ENCODE data around the gene CELSR1.

DNA sequence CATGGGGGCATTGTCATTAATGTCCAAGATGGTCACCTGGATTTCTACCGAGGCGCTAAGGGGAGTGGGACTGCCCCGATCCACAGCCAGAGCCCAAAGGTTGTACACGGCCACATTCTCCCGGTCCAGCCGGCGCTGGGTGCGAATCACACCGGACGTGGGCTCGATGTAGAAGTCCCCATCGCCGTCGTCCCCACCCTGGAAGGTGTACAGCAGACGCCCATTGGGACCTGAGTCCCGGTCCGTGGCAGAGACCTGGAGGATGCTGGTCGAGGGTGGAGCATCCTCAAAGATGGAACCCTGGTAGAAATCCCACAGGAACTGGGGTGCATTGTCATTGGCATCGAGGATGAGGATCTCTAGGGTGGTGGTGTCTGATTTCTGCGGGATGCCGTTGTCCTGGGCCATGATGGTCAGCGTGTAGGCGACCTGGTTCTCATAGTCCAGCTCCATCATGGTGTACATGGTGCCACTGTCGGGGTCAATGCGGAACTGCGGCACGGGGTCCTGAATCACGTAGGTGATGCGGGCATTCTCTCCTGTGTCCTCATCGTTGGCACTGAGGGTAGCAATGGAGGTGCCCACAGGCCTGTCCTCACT lies 3.1 kb downstream of the CELSR1 start:
- TF ChIP-seq, protein P1, sequence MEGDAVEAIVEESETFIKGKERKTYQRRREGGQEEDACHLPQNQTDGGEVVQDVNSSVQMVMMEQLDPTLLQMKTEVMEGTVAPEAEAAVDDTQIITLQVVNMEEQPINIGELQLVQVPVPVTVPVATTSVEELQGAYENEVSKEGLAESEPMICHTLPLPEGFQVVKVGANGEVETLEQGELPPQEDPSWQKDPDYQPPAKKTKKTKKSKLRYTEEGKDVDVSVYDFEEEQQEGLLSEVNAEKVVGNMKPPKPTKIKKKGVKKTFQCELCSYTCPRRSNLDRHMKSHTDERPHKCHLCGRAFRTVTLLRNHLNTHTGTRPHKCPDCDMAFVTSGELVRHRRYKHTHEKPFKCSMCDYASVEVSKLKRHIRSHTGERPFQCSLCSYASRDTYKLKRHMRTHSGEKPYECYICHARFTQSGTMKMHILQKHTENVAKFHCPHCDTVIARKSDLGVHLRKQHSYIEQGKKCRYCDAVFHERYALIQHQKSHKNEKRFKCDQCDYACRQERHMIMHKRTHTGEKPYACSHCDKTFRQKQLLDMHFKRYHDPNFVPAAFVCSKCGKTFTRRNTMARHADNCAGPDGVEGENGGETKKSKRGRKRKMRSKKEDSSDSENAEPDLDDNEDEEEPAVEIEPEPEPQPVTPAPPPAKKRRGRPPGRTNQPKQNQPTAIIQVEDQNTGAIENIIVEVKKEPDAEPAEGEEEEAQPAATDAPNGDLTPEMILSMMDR (conservative IDR thresholded peaks at IDR 0.05; ENCODE audit: low read length) = no peak
- no peak for TF ChIP-seq EZH2phosphoT487 (IDR thresholded peaks at IDR 0.05; ENCODE audit: borderline replicate concordance, low read depth, low read length)

Data from OCI-LY7 (cell line).